Activated gamma-delta T cell (primary cell): Measurements from ENCODE around the gene KASH5.
A peak's percentile ranks its signal among the peaks of the same experiment; 100 is the strongest.
"Not testable (repeated sequence)": the region's sequence is repeated elsewhere in the genome, so short reads cannot be mapped to it uniquely, and the experiment has no call there.

Source experiments
- DNase-seq: peaks from one replicate; lab custom pipeline; 2025; lab: John Stamatoyannopoulos, UW

Gene KASH5

GRCh38 chr19:49362048-49362928 is 25.8 kb upstream of the KASH5 start, which contains the start of gene TEAD2:
TSS of gene TEAD2 (minus strand) at chr19:49362416. CDS start at chr19:49360075, 2,341 bp downstream.
- no peak for DNase-seq

- DNase-seq = no peak
Observed at GRCh38 chr19:49362929-49363267, 25.2 kb upstream of the KASH5 start.

- DNase-seq = no peak
Observed at GRCh38 chr19:49363268-49364082, 24.6 kb upstream of the KASH5 start, which contains the start of gene DKKL1. TSS of gene DKKL1 (plus strand) at chr19:49363877. CDS start at chr19:49363999, 122 bp downstream.

DNA sequence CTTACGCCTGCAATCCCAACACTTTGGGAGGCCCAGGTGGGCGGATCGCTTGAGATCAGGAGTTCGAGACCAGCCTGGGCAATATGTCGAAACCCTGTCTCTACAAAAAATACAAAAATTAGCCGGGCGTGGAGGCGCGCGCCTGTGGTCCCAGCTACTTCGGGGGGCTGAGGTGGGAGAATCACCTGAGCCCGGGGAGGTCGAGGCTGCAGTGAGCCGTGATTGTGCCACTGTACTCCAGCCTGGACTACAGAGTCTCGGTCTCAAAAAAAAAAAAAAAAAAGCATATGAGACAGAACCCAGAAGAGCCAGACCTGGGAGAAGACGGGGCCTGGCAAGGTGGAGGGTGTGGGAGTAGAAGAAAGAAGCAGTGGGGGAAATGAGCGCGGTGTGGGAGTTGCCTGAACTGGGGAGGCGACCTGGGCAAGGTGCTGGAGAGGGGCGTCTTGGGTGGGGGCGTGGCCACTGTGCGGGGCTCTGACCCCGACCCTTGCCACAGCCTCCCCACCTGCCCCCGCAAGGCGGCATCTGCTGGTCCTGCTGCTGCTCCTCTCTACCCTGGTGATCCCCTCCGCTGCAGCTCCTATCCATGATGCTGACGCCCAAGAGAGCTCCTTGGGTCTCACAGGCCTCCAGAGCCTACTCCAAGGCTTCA is 23.8 kb upstream of the KASH5 start:
- no peak for DNase-seq

DNA sequence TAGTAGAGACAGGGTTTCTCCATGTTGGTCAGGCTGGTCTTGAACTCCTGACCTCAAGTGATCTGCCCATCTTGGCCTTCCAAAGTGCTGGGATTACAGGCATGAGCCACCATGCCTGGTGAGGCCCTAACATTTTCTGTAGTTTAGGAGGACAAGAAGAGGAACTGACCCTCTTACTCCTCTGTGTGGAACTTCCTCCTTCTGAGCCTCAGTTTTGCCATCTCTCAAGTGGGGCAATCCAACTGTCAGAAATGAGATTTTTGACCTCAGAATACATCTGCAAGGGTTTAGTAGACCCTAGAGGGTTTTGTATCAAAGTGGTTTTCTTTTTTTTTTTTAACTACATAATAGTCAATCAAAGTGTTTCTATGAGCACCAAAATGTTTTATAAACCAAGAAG is 21.9 kb upstream of the KASH5 start:
- DNase-seq = no peak

DNA sequence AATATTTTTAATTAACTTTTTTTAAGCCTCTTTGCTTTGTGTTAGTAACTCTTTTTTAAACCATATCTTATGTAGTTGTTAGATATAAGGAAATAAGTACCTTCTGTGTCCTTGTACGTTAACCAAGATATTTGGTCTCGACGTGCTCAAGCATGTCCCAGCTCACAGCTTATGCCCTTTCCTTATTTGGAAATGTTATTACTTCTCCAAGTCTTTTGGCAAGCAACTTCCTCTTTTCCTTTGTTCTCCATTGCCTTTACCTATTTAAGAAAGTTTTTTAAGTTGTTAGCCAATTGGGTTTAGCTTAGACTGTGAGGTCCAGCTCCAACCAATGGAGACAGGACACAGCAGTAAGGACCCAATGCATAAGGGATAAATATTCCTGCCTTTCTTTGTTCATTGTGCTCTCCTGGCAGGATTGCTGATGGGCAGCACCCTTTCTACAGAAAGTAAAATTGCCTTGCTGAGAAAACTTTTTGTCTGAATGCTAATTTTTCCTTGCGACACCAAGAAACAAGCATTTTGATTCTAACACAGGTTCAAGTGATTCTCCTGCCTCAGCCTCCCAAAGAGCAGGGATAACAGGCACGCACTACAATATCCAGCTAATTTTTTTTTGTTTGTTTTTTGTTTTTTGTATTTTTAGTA is 19.2 kb upstream of the KASH5 start:
- no peak for DNase-seq

GRCh38 chr19:49371184-49371583 is 16.9 kb upstream of the KASH5 start:
- DNase-seq = no peak

DNA sequence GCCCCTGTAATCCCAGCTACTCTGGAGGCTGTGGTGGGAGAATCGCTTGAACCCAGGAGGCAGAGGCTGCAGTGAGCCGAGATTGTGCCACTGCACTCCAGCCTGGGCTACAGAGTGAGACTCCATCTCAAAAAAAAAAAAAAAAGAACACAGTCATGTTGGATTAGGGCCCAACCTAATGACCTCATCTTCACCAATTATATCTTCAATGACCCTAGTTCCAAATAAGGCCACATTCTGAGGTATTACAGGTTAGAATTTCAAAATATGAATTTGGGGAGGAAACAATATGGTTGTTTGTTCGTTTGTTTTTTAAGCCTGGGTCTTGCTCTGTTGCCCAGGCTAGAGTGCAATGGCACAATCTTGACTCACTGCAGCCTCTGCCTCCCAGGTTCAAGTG is 14.9 kb upstream of the KASH5 start:
- not testable (repeated sequence) for DNase-seq

DNA sequence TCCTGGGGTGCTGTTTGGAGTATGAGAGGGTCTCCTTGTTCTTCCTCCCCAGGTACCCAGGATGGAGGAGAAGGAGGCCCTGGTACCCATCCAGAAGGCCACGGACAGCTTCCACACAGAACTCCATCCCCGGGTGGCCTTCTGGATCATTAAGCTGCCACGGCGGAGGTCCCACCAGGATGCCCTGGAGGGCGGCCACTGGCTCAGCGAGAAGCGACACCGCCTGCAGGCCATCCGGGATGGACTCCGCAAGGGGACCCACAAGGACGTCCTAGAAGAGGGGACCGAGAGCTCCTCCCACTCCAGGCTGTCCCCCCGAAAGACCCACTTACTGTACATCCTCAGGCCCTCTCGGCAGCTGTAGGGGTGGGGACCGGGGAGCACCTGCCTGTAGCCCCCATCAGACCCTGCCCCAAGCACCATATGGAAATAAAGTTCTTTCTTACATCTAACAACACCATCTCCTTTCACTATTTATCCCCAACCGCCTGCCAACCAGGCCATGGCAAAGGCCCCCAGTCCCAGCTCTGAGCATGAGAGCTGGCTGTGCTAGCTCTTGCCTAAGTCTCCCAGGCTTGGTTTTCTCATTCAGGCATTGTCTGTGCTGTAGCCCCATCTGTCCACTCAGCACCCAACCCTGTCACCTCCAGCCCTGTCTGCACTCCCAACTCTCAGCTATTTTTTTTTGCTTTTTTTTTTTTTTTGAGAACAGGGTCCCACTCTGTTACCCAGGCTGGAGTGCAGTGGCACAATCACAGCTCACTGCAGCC is 13.2 kb upstream of the KASH5 start:
- DNase-seq = no peak

- DNase-seq = no peak
Observed at GRCh38 chr19:49378512-49378911, 9.5 kb upstream of the KASH5 start.

GRCh38 chr19:49380391-49380790 is 7.7 kb upstream of the KASH5 start:
- DNase-seq = no peak

DNA sequence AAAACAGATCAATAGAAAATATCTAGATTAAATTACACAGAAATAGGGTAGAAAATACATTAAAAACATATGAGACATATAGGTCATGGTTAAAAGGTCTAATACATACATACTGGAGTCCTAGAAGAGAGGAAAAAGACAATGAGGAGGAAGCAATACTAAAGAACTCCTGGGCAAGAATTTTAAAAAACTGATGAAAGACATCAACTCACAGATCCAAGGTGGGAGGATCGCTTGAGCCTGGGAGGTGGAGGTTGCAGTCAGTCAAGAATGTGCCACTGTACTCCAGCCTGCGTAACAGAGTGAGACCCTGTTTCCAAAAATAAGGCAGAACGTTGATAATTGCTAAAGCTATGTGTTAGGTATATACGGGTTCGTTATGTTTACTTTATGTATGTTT is 5.4 kb upstream of the KASH5 start:
- no peak for DNase-seq

DNA sequence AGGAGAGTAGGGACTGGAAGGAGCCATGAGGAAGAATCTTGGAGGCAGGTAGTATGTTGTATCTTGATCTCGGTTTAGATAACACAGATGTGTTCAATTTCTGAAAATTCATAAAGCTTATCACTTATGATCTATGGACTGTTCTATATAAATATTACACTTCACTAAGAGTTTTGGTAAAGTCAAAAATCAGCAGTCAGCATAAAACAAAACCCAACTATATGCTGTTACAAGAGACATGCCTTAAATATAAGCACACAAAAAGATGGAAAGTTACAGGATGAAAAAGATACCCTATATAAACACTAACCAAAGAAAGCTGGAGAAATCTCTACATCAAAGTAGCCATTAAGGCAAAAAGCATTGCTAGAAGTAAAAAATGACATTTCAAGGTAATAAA is 4.5 kb upstream of the KASH5 start:
- DNase-seq = no peak

GRCh38 chr19:49389406-49389805 is 1.4 kb downstream of the KASH5 start:
- no peak for DNase-seq

DNA sequence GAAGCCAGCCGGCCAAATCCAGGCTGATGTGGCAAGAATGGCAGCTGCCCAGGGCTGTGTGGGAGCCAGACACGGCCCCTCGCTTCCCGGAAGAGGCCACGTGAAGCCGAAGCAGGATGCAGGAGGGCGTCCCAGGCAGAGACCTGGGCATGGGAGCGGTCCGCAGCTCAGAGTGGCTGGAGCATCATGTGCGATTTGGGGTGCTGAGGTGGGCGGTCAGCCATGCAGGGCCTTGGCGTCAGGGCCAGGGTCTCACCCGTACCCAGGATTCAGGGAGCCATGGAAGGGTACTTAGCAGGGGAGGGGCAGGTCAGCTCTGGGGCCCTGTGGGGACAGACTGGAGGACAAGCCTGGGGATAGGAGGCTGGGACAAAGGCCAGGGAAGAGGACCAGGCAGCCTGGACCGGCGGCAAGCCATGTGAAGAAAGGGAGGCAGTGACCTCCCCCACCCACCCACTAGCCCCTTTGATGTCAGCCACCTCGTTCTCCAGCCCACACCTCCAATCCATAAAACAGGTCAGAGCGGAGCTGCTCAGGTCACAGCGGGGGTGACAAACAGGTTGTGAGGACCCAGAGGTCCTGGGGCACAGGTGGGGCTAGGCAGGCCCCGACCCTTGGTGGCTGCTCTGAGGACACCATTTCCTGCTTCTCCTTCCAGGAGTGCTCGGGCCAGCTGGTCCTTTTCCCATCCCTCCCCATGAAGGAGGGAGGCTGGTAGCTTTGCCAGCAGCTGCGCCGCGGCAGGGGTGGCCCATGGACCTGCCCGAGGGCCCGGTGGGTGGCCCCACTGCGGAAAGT is 2.3 kb downstream of the KASH5 start:
- no peak for DNase-seq

GRCh38 chr19:49390929-49391359 is 2.9 kb downstream of the KASH5 start:
- no peak for DNase-seq

DNA sequence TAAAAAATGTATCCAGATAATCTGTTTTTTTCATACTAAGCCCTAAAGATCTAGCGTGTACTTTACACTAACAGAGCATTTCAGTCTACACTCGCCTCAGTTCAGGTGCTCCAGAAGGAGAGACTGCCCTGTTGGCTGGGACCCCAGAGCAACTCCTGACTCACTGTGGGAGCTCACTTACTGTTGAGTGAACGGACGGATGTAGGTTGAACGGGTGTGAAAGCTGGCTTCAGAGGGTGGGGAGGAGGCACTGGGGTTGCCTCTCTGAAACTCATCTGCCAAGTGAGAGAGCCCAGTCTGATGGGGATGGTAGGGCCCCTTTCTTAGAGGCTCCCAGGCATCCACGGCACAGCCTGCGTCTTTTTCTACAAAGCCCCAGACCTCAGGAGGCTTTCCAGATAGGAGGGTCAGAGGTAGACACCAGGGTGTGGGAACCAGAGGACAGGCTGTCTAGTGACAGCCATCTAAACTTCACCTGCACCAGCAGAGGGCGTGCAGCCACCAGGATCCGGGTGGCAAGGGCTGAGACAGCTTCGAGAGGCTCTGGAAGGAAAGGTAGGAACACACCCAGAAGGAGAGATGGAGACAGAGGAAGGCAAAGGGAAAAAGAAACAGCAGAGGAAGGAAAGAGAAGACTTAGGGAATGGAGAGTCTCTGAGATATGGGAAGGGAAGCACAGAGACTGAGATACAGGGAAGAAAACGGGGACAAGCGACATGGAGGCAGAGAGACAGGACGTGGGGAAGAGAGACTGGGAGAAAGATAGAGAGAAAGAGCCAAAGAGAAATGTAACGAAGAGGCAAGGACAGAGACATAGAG is 3.7 kb downstream of the KASH5 start:
- peak; percentile 28 for DNase-seq

- no peak for DNase-seq
Observed at GRCh38 chr19:49393881-49394280, 5.8 kb downstream of the KASH5 start.
